Karpas-422 (cell line): Measurements from ENCODE around the gene ACKR2. TPM values are rescaled to one million over a fixed set of nuclear protein-coding genes. Genes with fewer than 3 reads are reported as not detected.

Experiments used
- DNase-seq: peaks from one replicate; pipeline ENCODE4 v3.0.0-alpha.2; 2015
- H2AFZ ChIP-seq: fragments of 200-600 bp; sonication (generic); 2 replicates; pipeline ENCODE4 v1.6.1; 2014; ENCODE audit warnings: antibody characterized with exemption, low read length, mixed read lengths
- H3K27ac ChIP-seq: fragments of 200-600 bp; sonication (generic); 2 replicates; pipeline ENCODE4 v1.5.1; 2014; ENCODE audit warnings: mild to moderate bottlenecking, low read length, moderate library complexity
- H3K27me3 ChIP-seq: fragments of 200-600 bp; sonication (generic); 2 replicates; pipeline ENCODE4 v1.6.1; 2014; ENCODE audit warnings: low read length, mixed read lengths
- H3K36me3 ChIP-seq: fragments of 200-600 bp; sonication (generic); 2 replicates; pipeline ENCODE4 v1.6.1; 2014; ENCODE audit warnings: low read length, mixed read lengths; ENCODE audit not compliant: insufficient read depth
- H3K4me1 ChIP-seq: fragments of 200-600 bp; sonication (generic); 2 replicates; pipeline ENCODE4 v1.6.1; 2014; ENCODE audit warnings: mild to moderate bottlenecking, low read length, mixed read lengths
- H3K4me2 ChIP-seq: fragments of 200-600 bp; sonication (generic); 2 replicates; pipeline ENCODE4 v1.6.1; 2014; ENCODE audit warnings: low read length, low read depth, mild to moderate bottlenecking; ENCODE audit not compliant: poor library complexity, severe bottlenecking
- H3K4me3 ChIP-seq: fragments of 200-600 bp; sonication (generic); 2 replicates; pipeline ENCODE4 v1.5.1; 2014; ENCODE audit warnings: mild to moderate bottlenecking, antibody characterized with exemption, low read length, mixed read lengths
- H3K79me2 ChIP-seq: fragments of 200-600 bp; sonication (generic); 2 replicates; pipeline ENCODE4 v1.6.1; 2014; ENCODE audit warnings: mild to moderate bottlenecking, low read length, mixed read lengths
- H3K9ac ChIP-seq: fragments of 200-600 bp; sonication (generic); 2 replicates; pipeline ENCODE4 v1.6.0; 2014; ENCODE audit warnings: low read length
- H3K9me2 ChIP-seq: fragments of 200-600 bp; sonication (generic), shearing (Covaris generic); replicated peaks from 2 replicates; pipeline ENCODE4 v1.6.0; 2014; ENCODE audit warnings: mild to moderate bottlenecking, low read length, moderate library complexity; ENCODE audit not compliant: insufficient read depth
- H3K9me3 ChIP-seq: fragments of 300-700, 200-600 bp; sonication (generic); 2 replicates; pipeline ENCODE4 v1.6.1; 2014; ENCODE audit warnings: low read length, mixed read lengths
- H4K20me1 ChIP-seq: fragments of 200-600 bp; sonication (generic); 2 replicates; pipeline ENCODE4 v1.6.1; 2014; ENCODE audit warnings: mild to moderate bottlenecking, antibody characterized with exemption, low read length, low read depth; ENCODE audit not compliant: insufficient read depth
- total RNA-seq: library from RNA; depleted of rRNA; stranded (reverse); fragments of >200 nt; shearing (Covaris generic); gene quantifications from 2 replicates; pipeline ENCODE4 v1.2.3, GENCODE V29; 2014; ENCODE audit warnings: low replicate concordance

The ACKR2 gene
- total RNA-seq, 1 experiment from 2014 or later, result 1.9 TPM

GRCh38 chr3:42841332-42841731 is 32.1 kb downstream of the ACKR2 start:
- no peak for DNase-seq
- Histone ChIP-seq H3K9ac (no peak overlapping the region), H3K9me3 (no peaks in the 10 kb centered on the region), H3K4me3 (no peak overlapping the region), H2AFZ (no peak overlapping the region), H3K36me3 (no peaks in the 10 kb centered on the region), H4K20me1 (no peaks in the 10 kb centered on the region), H3K4me1 (peaks cover 17% of the 10 kb centered on the region), H3K9me2 (no peaks in the 10 kb centered on the region), H3K27me3 (no peaks in the 10 kb centered on the region), H3K4me2 (no peak overlapping the region), H3K79me2 (no peaks in the 10 kb centered on the region), H3K27ac (no peak overlapping the region)

GRCh38 chr3:42843713-42844411 is 34.6 kb downstream of the ACKR2 start:
- H3K4me1 ChIP-seq, result peaks cover 20% of the 10 kb centered on the region
- no peaks in the 10 kb centered on the region for H3K36me3 ChIP-seq
- H3K9ac ChIP-seq, result no peak overlapping the region
- no peaks in the 10 kb centered on the region for H4K20me1 ChIP-seq
- H3K4me3 ChIP-seq, result no peak overlapping the region
- no peak overlapping the region for H2AFZ ChIP-seq
- H3K9me3 ChIP-seq, result no peaks in the 10 kb centered on the region
- no peak overlapping the region for H3K27ac ChIP-seq
- H3K27me3 ChIP-seq, result no peaks in the 10 kb centered on the region
- no peaks in the 10 kb centered on the region for H3K9me2 ChIP-seq
- H3K4me2 ChIP-seq, result no peak overlapping the region
- H3K79me2 ChIP-seq, result no peaks in the 10 kb centered on the region
- DNase-seq, result no peak

- no peak overlapping the region for H3K4me3 ChIP-seq
- no peaks in the 10 kb centered on the region for H3K9me3 ChIP-seq
- peaks cover 15% of the 10 kb centered on the region for H3K4me1 ChIP-seq
- no peaks in the 10 kb centered on the region for H3K36me3 ChIP-seq
- no peaks in the 10 kb centered on the region for H3K9me2 ChIP-seq
- no peaks in the 10 kb centered on the region for H3K79me2 ChIP-seq
- H3K4me2 ChIP-seq, result no peak overlapping the region
- DNase-seq, result no peak
- H3K27ac ChIP-seq, result no peak overlapping the region
- H3K9ac ChIP-seq, result no peak overlapping the region
- no peaks in the 10 kb centered on the region for H3K27me3 ChIP-seq
- no peaks in the 10 kb centered on the region for H4K20me1 ChIP-seq
- no peak overlapping the region for H2AFZ ChIP-seq
Measured at GRCh38 chr3:42844412-42844713, 35.1 kb downstream of the ACKR2 start.

- Histone ChIP-seq H3K79me2 (no peaks in the 10 kb centered on the region), H3K27me3 (no peaks in the 10 kb centered on the region), H4K20me1 (no peaks in the 10 kb centered on the region), H3K4me3 (no peak overlapping the region), H3K9me3 (no peaks in the 10 kb centered on the region), H3K9ac (no peak overlapping the region), H3K4me1 (peaks cover 12% of the 10 kb centered on the region), H3K9me2 (no peaks in the 10 kb centered on the region), H3K27ac (no peak overlapping the region), H2AFZ (no peak overlapping the region), H3K36me3 (no peaks in the 10 kb centered on the region), H3K4me2 (no peak overlapping the region)
- DNase-seq, result no peak
Measured at GRCh38 chr3:42844815-42845214, 35.6 kb downstream of the ACKR2 start.

GRCh38 chr3:42846685-42847522 is 37.7 kb downstream of the ACKR2 start:
- no peaks in the 10 kb centered on the region for H4K20me1 ChIP-seq
- no peak overlapping the region for H3K4me2 ChIP-seq
- no peaks in the 10 kb centered on the region for H3K9me2 ChIP-seq
- H3K79me2 ChIP-seq, result no peaks in the 10 kb centered on the region
- H3K27ac ChIP-seq, result no peak overlapping the region
- no peaks in the 10 kb centered on the region for H3K27me3 ChIP-seq
- no peak for DNase-seq
- H3K9ac ChIP-seq, result no peak overlapping the region
- H3K36me3 ChIP-seq, result no peaks in the 10 kb centered on the region
- no peak overlapping the region for H3K4me3 ChIP-seq
- no peak overlapping the region for H2AFZ ChIP-seq
- peaks cover 6% of the 10 kb centered on the region for H3K4me1 ChIP-seq
- no peaks in the 10 kb centered on the region for H3K9me3 ChIP-seq

- H3K9me2 ChIP-seq, result no peaks in the 10 kb centered on the region
- H3K27me3 ChIP-seq, result no peaks in the 10 kb centered on the region
- no peaks in the 10 kb centered on the region for H3K79me2 ChIP-seq
- no peak overlapping the region for H3K27ac ChIP-seq
- DNase-seq, result no peak
- peaks cover 6% of the 10 kb centered on the region for H3K4me1 ChIP-seq
- H2AFZ ChIP-seq, result no peak overlapping the region
- H4K20me1 ChIP-seq, result no peaks in the 10 kb centered on the region
- no peak overlapping the region for H3K9ac ChIP-seq
- no peak overlapping the region for H3K4me3 ChIP-seq
- H3K4me2 ChIP-seq, result no peak overlapping the region
- no peaks in the 10 kb centered on the region for H3K36me3 ChIP-seq
- no peaks in the 10 kb centered on the region for H3K9me3 ChIP-seq
Measured at GRCh38 chr3:42847731-42848130, 38.5 kb downstream of the ACKR2 start.

- Histone ChIP-seq H3K79me2 (no peaks in the 10 kb centered on the region), H3K36me3 (no peaks in the 10 kb centered on the region), H2AFZ (no peak overlapping the region)
Measured at GRCh38 chr3:42849017-42849416, 39.8 kb downstream of the ACKR2 start.

GRCh38 chr3:42850263-42850662 is 41.0 kb downstream of the ACKR2 start:
- Histone ChIP-seq H4K20me1 (no peaks in the 10 kb centered on the region), H3K9ac (no peak overlapping the region), H3K4me3 (no peak overlapping the region), H2AFZ (no peak overlapping the region), H3K4me2 (no peak overlapping the region), H3K9me3 (no peaks in the 10 kb centered on the region), H3K27ac (no peak overlapping the region), H3K79me2 (no peaks in the 10 kb centered on the region), H3K9me2 (no peaks in the 10 kb centered on the region), H3K4me1 (peaks cover 6% of the 10 kb centered on the region), H3K36me3 (no peaks in the 10 kb centered on the region), H3K27me3 (no peaks in the 10 kb centered on the region)
- DNase-seq, result no peak

More at GRCh38 chr3:42849017-42849416, 39.8 kb downstream of the ACKR2 start:
- Histone ChIP-seq H4K20me1 (no peaks in the 10 kb centered on the region), H3K4me1 (peaks cover 6% of the 10 kb centered on the region), H3K27ac (no peak overlapping the region), H3K27me3 (no peaks in the 10 kb centered on the region), H3K9ac (no peak overlapping the region), H3K9me2 (no peaks in the 10 kb centered on the region), H3K4me2 (no peak overlapping the region), H3K9me3 (no peaks in the 10 kb centered on the region), H3K4me3 (no peak overlapping the region)
- no peak for DNase-seq
